ENCODE measurements around the gene CBFB. TPM values are rescaled to one million over a fixed set of nuclear protein-coding genes. Genes with fewer than 3 reads are reported as not detected.

CBFB gene
- total RNA-seq, 1 donor from 2014 or later: 240 TPM

- intact Hi-C loops (cut with micrococcal nuclease): loop anchor here (10.0 kb wide), 1 partner anchor 61 kb away; no protein-coding TSS in a partner anchor
These were observed 12.8 kb upstream of the CBFB start for GRCh38 chr16:67016143-67016542.

- intact Hi-C loops (cut with micrococcal nuclease): loop anchor here (10.0 kb wide), 1 partner anchor 62 kb away; no protein-coding TSS in a partner anchor
These were observed 12.1 kb upstream of the CBFB start for GRCh38 chr16:67016681-67017420.

- intact Hi-C loops (cut with micrococcal nuclease): loop anchor here (10.0 kb wide), 1 partner anchor 63 kb away; no protein-coding TSS in a partner anchor
These were observed 11.6 kb upstream of the CBFB start for GRCh38 chr16:67017421-67017750.

GRCh38 chr16:67017810-67018488 lies 11.0 kb upstream of the CBFB start:
- intact Hi-C loops (cut with micrococcal nuclease): loop anchor here (1.0 to 10.0 kb wide), 6 partner anchors 10 to 167 kb away; no protein-coding TSS in a partner anchor

GRCh38 chr16:67019171-67019570 lies 9.8 kb upstream of the CBFB start:
- intact Hi-C loops (cut with micrococcal nuclease): loop anchor here (2.0 to 10.0 kb wide), 2 partner anchors 64 to 82 kb away; no protein-coding TSS in a partner anchor

- intact Hi-C loops (cut with micrococcal nuclease): no loop called here
These were observed 7.6 kb upstream of the CBFB start for GRCh38 chr16:67021321-67021720.

GRCh38 chr16:67022531-67023214 lies 6.3 kb upstream of the CBFB start:
- intact Hi-C loops (cut with micrococcal nuclease): no loop called here

GRCh38 chr16:67023689-67024088 lies 5.3 kb upstream of the CBFB start:
- intact Hi-C loops (cut with micrococcal nuclease): no loop called here

GRCh38 chr16:67024384-67025209 lies 4.4 kb upstream of the CBFB start:
- intact Hi-C loops (cut with micrococcal nuclease): no loop called here

GRCh38 chr16:67025210-67025550 lies 3.8 kb upstream of the CBFB start:
- intact Hi-C loops (cut with micrococcal nuclease): no loop called here

GRCh38 chr16:67026570-67026969 lies 2.4 kb upstream of the CBFB start:
- intact Hi-C loops (cut with micrococcal nuclease): no loop called here

- intact Hi-C loops (cut with micrococcal nuclease): no loop called here
These were observed 1.9 kb upstream of the CBFB start for GRCh38 chr16:67027046-67027445.

- intact Hi-C loops (cut with micrococcal nuclease): loop anchor here (1.0 to 2.0 kb wide), 4 partner anchors 10 to 219 kb away; partner anchors contain the start of gene FHOD1
These were observed 718 bp upstream of the CBFB start for GRCh38 chr16:67028167-67028695.

- intact Hi-C loops (cut with micrococcal nuclease): loop anchor here (1.0 to 2.0 kb wide), 3 partner anchors 23 to 217 kb away; partner anchors contain the start of gene FHOD1
These were observed 526 bp downstream of the CBFB start for GRCh38 chr16:67029254-67030096.

- intact Hi-C loops (cut with micrococcal nuclease): loop anchor here (1.0 kb wide), 1 partner anchor 26 kb away; no protein-coding TSS in a partner anchor
These were observed 1.4 kb downstream of the CBFB start for GRCh38 chr16:67030221-67030962.

- intact Hi-C loops (cut with micrococcal nuclease): no loop called here
These were observed 5.5 kb downstream of the CBFB start for GRCh38 chr16:67034487-67034886.

- intact Hi-C loops (cut with micrococcal nuclease): no loop called here
These were observed 6.4 kb downstream of the CBFB start for GRCh38 chr16:67035364-67035763.

GRCh38 chr16:67036323-67036741 lies 7.4 kb downstream of the CBFB start:
- intact Hi-C loops (cut with micrococcal nuclease): no loop called here
